Subcutaneous abdominal adipose tissue (tissue), 5 donors: ENCODE results near the gene CRNKL1.
"Not testable (repeated sequence)": the region's sequence is repeated elsewhere in the genome, so short reads cannot be mapped to it uniquely, and the experiment has no call there.

Source experiments
- H3K27ac ChIP-seq: one replicate; pipeline ENCODE4 v1.7.0; 2013; ENCODE audit warnings: low read depth, mild to moderate bottlenecking, inconsistent platforms, low read length, moderate library complexity
- H3K27me3 ChIP-seq, 5 donors: one replicate each; pipeline ENCODE4 v1.7.0; 2013; ENCODE audit warnings: low read length in 5 of 5, inconsistent platforms in 1 of 5; ENCODE audit not compliant: control insufficient read depth in 5 of 5, insufficient read depth in 4 of 5
- H3K36me3 ChIP-seq, 5 donors: one replicate each; pipeline ENCODE4 v1.7.0; 2013; ENCODE audit warnings: low read length in 5 of 5; ENCODE audit not compliant: control insufficient read depth in 5 of 5, insufficient read depth in 5 of 5
- H3K4me1 ChIP-seq, 5 donors: one replicate each; pipeline ENCODE4 v1.7.0; 2013; ENCODE audit warnings: low read length in 5 of 5, mild to moderate bottlenecking in 3 of 5, moderate library complexity in 1 of 5; ENCODE audit not compliant: control insufficient read depth in 5 of 5, insufficient read depth in 5 of 5
- H3K4me3 ChIP-seq, 5 donors: one replicate each; pipeline ENCODE4 v1.7.0; 2013; ENCODE audit warnings: low read length in 5 of 5, low read depth in 1 of 5
- H3K9ac ChIP-seq, 5 donors: one replicate each; pipeline ENCODE4 v1.7.0; 2013; ENCODE audit warnings: low read length in 5 of 5, mild to moderate bottlenecking in 4 of 5, moderate library complexity in 3 of 5
- H3K9me3 ChIP-seq, 5 donors: one replicate each; pipeline ENCODE4 v1.7.0; 2013; ENCODE audit warnings: low read length in 5 of 5; ENCODE audit not compliant: control insufficient read depth in 5 of 5
- donor health status: healthy.
- donor health status: healthy.
- donor health status: healthy.
- donor health status: healthy.
- donor health status: healthy.

The CRNKL1 gene

DNA sequence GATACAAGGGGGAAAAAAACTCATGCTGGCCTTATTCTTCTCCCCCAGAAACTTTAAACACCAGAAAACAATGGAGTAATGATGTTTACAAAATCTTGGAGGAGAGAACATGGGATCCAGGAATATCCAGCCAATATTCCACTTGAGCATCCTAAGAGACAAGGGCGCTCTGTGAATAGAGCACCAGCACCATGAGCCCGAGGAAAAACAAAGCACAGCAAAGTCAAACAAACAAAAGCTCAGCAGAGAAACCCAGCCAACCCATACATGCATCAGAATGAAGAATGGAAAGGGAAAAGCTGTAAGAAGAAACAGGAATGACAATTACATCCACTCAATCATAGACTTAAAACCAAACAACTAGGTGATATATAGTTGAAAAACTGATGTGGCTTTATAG is 39.7 kb downstream of the CRNKL1 start:
- no peaks in the 10 kb centered on the region for H3K27me3 ChIP-seq
- H3K9me3 ChIP-seq = no peaks in the 10 kb centered on the region
- H3K27ac ChIP-seq = no peak overlapping the region
- no peak overlapping the region for H3K9ac ChIP-seq
- H3K36me3 ChIP-seq = no peaks in the 10 kb centered on the region
- peaks cover 0 to 26% (median 22%) of the 10 kb centered on the region in 5 donors for H3K4me1 ChIP-seq
- no peak overlapping the region for H3K4me3 ChIP-seq

DNA sequence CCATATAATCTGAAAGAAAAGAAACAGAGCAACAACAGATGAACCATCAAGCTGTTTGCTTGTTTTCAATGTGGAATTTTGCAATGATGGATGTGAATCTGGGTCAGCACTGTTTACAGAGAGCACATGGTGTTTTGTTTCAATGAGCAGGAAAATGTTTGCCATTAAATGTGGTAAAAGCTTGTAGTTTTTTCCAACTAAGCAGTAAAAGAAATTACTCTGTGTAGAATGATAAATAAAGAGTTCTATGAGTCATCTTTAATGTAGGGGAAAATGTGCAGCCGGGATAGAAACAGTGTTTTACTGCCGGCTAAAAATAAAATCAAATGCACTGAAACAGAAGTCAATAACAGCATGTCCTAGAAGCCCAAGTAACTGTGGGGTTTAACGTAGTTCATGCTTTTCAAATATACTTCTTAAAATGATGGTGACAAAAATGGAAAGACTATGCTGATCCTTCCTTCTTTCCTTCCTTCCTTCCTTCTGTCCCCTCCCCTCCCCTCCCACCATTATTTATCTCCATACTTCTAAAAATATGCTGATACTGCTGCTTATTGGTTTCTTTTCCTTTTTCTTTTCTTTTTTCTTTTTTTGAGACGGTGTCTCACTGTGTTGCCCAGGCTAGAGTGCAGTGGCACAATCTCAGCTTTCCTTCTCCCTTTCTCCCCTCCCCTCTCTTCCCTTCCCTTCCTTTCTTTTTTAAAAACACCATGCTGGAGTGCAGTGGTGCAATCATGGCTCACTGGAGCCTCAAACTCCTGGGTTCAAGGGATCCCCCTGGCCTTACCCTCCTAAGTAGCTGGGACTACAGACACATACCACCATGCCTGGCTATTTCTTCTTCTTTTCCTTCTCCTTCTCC is 41.4 kb downstream of the CRNKL1 start:
- H3K36me3 ChIP-seq = no peaks in the 10 kb centered on the region
- H3K27me3 ChIP-seq = no peaks in the 10 kb centered on the region
- no peaks in the 10 kb centered on the region for H3K9me3 ChIP-seq
- H3K4me3 ChIP-seq = no peak overlapping the region
- peak overlapping the region; percentile 35 for H3K27ac ChIP-seq
- no peak overlapping the region for H3K9ac ChIP-seq
- peaks cover 0 to 22% (median 19%) of the 10 kb centered on the region in 5 donors for H3K4me1 ChIP-seq

DNA sequence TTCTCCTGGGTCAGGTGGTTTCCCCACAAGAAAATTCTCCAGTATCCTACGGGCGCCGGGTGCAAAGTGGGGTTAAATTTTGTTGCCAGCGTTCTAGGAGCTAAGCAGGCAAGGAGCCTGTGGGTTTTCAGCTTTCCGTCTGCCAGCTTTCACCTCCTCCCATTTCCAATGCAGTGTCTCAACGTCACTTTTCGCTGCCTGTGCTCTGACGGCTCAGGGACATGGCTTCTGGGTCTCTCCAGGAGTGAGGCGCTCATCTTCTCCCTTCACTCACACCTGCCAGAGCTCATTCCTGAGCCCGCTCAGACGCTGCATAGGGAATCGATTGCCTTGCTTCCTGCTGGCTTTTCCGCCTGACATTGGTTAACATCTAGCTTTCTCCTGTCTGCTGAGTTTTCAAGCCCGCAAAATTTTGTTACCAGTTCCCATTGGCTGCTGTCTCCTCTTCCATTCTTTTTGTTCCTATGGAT is 42.4 kb downstream of the CRNKL1 start:
- H3K4me1 ChIP-seq = peaks cover 0 to 22% (median 21%) of the 10 kb centered on the region in 5 donors
- H3K27me3 ChIP-seq = no peaks in the 10 kb centered on the region
- no peak overlapping the region for H3K27ac ChIP-seq
- H3K9me3 ChIP-seq = no peaks in the 10 kb centered on the region
- no peaks in the 10 kb centered on the region for H3K36me3 ChIP-seq
- peak overlapping the region in 1 of 5 donors; percentile 24 for H3K9ac ChIP-seq
- H3K4me3 ChIP-seq = peak overlapping the region in 1 of 5 donors; percentile 43

DNA sequence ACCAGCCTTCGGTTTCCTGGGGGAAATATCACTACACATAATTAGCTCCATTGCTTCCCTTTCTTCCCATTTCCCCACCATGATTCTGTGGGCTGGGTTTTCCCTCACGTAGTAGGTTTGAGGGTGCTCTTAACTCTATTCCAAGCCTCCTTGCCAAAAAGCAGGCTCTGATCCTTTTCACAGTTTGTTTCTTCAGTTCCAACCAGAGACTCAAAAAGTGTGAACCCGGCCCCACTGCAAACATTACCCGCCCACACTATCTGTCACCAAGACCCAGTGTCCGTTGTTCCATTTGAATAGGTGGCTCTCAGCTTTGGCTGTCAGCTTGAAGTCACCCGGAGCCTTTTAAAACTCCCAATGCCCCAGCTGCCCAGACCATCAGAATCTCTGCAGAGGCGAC is 46.9 kb downstream of the CRNKL1 start:
- H3K4me3 ChIP-seq = no peak overlapping the region
- no peak overlapping the region for H3K9ac ChIP-seq
- H3K4me1 ChIP-seq = peaks cover 6 to 54% (median 46%) of the 10 kb centered on the region in 5 donors
- no peaks in the 10 kb centered on the region for H3K9me3 ChIP-seq
- no peak overlapping the region for H3K27ac ChIP-seq
- H3K36me3 ChIP-seq = peaks cover 4 to 13% (median 9%) of the 10 kb centered on the region in 5 donors
- no peaks in the 10 kb centered on the region for H3K27me3 ChIP-seq

DNA sequence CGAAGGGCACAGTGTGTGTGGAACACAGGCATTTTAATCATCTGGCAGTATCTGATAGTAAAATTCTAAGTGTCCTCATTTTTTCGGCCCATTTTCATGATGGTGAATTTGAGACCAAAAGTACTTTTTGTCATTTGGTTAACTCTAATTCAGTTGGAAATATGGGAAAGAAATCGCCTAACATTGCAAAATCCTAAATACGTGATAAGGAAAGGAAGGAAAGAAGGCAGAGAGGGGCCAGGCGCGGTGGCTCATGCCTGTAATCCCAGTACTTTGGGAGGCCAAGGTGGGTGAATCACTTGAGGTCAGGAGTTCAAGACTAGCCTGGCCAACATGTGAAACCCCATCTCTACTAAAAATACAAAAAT is 48.3 kb downstream of the CRNKL1 start:
- not testable (repeated sequence) for H3K9me3 ChIP-seq, H3K27me3 ChIP-seq
- Histone ChIP-seq H3K27ac (peak overlapping the region; percentile 85), H3K9ac (peak overlapping the region; percentile 34 to 75 (median 62)), H3K4me3 (peak overlapping the region; percentile 34 to 65 (median 59)), H3K4me1 (peaks cover 6 to 60% (median 44%) of the 10 kb centered on the region in 5 donors), H3K36me3 (peaks cover 4 to 27% (median 20%) of the 10 kb centered on the region in 5 donors)

DNA sequence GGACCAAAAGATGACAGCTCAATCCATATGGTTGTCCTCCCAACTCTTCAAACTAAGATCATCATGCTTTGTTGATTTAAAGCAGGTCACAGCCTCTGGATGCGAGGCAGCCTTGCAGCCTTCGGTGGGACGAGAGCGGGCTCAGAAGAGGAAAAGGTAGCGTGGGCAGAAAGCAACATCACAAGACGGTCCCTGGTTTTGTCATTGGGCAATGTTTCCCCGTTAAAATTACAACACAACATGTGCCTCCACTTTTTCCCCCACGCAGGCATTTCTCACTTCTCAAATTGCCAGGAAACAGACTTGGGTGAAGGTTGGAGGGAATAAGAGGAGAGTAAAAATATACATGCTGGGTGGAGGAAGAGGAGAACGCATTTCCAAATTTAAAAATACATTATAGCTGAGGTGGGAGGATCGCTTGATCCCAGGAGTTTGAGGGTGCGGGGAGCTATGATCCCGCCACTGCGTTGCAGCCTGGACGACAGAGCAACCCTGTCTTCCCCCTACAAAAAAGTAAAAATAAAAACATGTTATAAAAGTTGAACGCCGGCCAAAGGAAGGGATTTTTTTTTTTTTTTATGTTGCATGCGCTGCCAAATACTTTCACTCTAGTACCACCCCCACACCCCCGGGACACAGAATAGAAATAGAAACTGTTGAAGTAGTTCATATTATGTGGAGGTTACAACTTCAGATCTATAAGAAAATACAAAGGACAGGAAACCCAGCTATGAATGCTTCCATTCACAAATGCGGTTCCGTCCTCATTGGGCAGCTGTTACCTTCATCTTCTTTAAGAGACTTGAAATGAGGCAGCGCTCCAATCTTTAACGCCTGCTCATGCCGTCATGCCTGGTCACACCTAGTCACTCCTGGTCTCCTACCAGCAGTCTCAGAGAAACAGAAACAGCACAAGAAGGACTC is 49.0 kb downstream of the CRNKL1 start:
- Histone ChIP-seq H3K9me3 (no peaks in the 10 kb centered on the region), H3K27ac (peak overlapping the region; percentile 85), H3K4me3 (peak overlapping the region; percentile 34 to 65 (median 59)), H3K36me3 (peaks cover 4 to 33% (median 27%) of the 10 kb centered on the region in 5 donors), H3K9ac (peak overlapping the region; percentile 34 to 75 (median 62)), H3K4me1 (peaks cover 6 to 64% (median 47%) of the 10 kb centered on the region in 5 donors), H3K27me3 (no peaks in the 10 kb centered on the region)

DNA sequence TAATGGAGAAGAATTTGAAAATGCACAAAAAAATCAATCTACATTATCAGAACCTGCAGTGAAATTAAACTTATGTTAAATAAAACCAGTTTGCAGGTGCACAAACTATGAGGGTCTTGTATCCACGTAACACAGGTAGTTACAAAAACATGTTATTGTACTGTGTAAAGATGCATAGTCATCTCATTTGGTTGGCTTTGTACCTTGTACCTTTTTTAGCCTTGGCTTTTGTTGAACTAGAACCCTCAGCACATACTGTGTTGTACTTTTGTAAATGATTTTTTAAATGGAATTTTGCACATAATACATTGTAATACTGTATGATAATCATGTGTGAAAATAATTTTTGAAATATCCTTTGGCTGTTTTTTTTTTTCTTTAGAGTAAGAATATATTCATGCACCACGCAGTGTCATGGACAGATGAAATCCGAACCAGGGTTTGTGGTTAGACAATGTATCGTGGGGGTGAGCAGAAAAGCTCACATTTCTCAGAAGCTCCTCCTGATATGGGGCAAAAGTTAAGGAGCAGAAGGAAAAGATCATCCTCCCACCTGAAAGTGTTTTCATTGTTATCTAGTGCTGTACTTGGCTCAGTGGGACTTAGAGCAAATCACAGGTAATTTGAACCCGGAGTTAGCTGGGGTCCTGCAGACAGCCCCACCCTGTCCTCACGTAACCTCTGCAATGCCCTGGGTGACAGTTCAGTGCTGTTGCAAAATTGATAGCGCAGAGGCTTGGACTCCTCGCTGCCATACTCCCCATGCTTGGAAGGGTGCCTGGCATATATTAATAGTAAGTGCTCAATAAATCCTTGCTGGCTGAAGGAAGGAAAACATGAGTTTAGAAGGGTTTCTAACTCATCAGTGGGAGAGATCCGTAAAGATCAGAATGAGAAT is 49.9 kb downstream of the CRNKL1 start:
- no peaks in the 10 kb centered on the region for H3K9me3 ChIP-seq
- H3K4me1 ChIP-seq = peaks cover 6 to 64% (median 46%) of the 10 kb centered on the region in 5 donors
- H3K36me3 ChIP-seq = peaks cover 4 to 39% (median 29%) of the 10 kb centered on the region in 5 donors
- no peaks in the 10 kb centered on the region for H3K27me3 ChIP-seq
- peak overlapping the region; percentile 85 for H3K27ac ChIP-seq
- H3K4me3 ChIP-seq = peak overlapping the region in 2 of 5 donors; percentile 48 to 61
- peak overlapping the region in 1 of 5 donors; percentile 42 for H3K9ac ChIP-seq

DNA sequence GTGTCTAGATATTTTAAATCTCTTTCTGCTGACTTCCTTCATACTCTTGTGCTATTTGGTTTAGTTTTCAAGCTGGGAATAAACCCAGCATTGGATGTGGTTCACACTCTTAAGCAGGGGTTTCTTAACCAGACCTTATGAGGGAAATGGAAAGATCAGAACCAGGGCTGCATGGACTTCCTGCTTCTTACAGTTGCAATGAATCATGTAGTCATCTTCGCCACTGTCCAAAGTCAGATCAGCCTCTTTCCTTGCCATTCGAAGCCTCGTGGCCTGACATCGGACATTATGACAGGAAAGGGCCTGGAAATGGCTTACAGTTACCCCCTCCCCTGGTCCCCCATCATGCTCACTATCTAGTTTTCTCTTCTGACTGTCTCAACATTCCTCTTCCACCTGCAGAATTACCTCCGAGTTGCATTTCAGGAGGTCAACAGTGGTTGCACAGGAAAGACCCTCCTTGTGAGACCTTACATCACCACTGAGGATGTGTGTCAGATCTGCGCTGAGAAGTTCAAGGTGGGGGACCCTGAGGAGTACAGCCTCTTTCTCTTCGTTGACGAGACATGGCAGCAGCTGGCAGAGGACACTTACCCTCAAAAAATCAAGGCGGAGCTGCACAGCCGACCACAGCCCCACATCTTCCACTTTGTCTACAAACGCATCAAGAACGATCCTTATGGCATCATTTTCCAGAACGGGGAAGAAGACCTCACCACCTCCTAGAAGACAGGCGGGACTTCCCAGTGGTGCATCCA is 51.9 kb downstream of the CRNKL1 start:
- Histone ChIP-seq H3K4me1 (peaks cover 6 to 78% (median 57%) of the 10 kb centered on the region in 5 donors), H3K27me3 (no peaks in the 10 kb centered on the region), H3K36me3 (peaks cover 4 to 54% (median 41%) of the 10 kb centered on the region in 5 donors), H3K27ac (peak overlapping the region; percentile 34), H3K9me3 (no peaks in the 10 kb centered on the region), H3K4me3 (no peak overlapping the region), H3K9ac (no peak overlapping the region)
